Immature natural killer cell (primary cell): ENCODE measurements around the gene FAF1. TPM values are rescaled to one million over a fixed set of nuclear protein-coding genes. Genes with fewer than 3 reads are reported as not detected.

Source experiments
- DNase-seq, 3 donors: peaks; one replicate each; pipeline ENCODE4 v3.0.0; 2022; ENCODE audit warnings: mixed read lengths in 1 of 3
- H3K27ac Mint-ChIP-seq, 6 donors: one replicate each; pipeline ENCODE4 v1.8.0; 2020; ENCODE audit warnings: mixed read lengths in 6 of 6, mild to moderate bottlenecking in 5 of 6, inconsistent platforms in 4 of 6, moderate library complexity in 3 of 6
- H3K27me3 Mint-ChIP-seq, 3 donors: one replicate each; pipeline ENCODE4 v1.8.0; 2020 to 2021; ENCODE audit warnings: low read depth in 3 of 3, mild to moderate bottlenecking in 3 of 3, mixed read lengths in 3 of 3, moderate library complexity in 3 of 3, inconsistent platforms in 1 of 3
- H3K36me3 Mint-ChIP-seq, 3 donors: one replicate each; pipeline ENCODE4 v1.8.0; 2020; ENCODE audit warnings: mixed read lengths in 3 of 3, inconsistent platforms in 2 of 3, mild to moderate bottlenecking in 2 of 3
- H3K4me1 Mint-ChIP-seq, 2 donors: one replicate each; pipeline ENCODE4 v1.8.0; 2020; ENCODE audit warnings: inconsistent platforms in 2 of 2, mild to moderate bottlenecking in 2 of 2, mixed read lengths in 2 of 2, moderate library complexity in 1 of 2
- H3K4me3 Mint-ChIP-seq, 5 donors: one replicate each; pipeline ENCODE4 v1.8.0; 2020; ENCODE audit warnings: mild to moderate bottlenecking in 5 of 5, mixed read lengths in 5 of 5, inconsistent platforms in 3 of 5, moderate library complexity in 3 of 5
- H3K9me3 Mint-ChIP-seq, 6 donors: one replicate each; pipeline ENCODE4 v1.8.0; 2020; ENCODE audit warnings: mild to moderate bottlenecking in 6 of 6, mixed read lengths in 6 of 6, inconsistent platforms in 4 of 6, moderate library complexity in 3 of 6
- polyA plus RNA-seq, 3 donors: library from polyadenylated mRNA; unstranded; fragments of 300-500 nt; fragmentation: Illumina TruSeq; gene quantifications; one replicate each; pipeline ENCODE4 v1.2.3, GENCODE V29; 2021

The FAF1 gene
- polyA plus RNA-seq, 3 donors from 2014 or later = 31.1 to 49.8 (median 44.0) TPM

- Mint-ChIP-seq H3K27me3 (no peaks in the 10 kb centered on the region), H3K9me3 (peaks cover 0 to 5% (median 1%) of the 10 kb centered on the region in 6 donors), H3K4me1 (peaks cover 6 to 10% of the 10 kb centered on the region in 2 donors), H3K27ac (no peak overlapping the region), H3K36me3 (peaks cover 20 to 27% (median 26%) of the 10 kb centered on the region in 3 donors), H3K4me3 (no peak overlapping the region)
- DNase-seq = no peak
Observed at GRCh38 chr1:50521703-50522102, 438.4 kb downstream of the FAF1 start.

- H3K27me3 Mint-ChIP-seq = no peaks in the 10 kb centered on the region
- no peak overlapping the region for H3K27ac Mint-ChIP-seq
- peaks cover 14 to 20% (median 16%) of the 10 kb centered on the region in 3 donors for H3K36me3 Mint-ChIP-seq
- H3K4me1 Mint-ChIP-seq = peaks cover 6 to 10% of the 10 kb centered on the region in 2 donors
- H3K4me3 Mint-ChIP-seq = no peak overlapping the region
- DNase-seq = no peak
- no peaks in the 10 kb centered on the region for H3K9me3 Mint-ChIP-seq
Observed at GRCh38 chr1:50517488-50517887, 442.6 kb downstream of the FAF1 start.

- H3K9me3 Mint-ChIP-seq = no peaks in the 10 kb centered on the region
- peaks cover 19 to 29% (median 28%) of the 10 kb centered on the region in 3 donors for H3K36me3 Mint-ChIP-seq
- DNase-seq = no peak
- no peak overlapping the region for H3K4me3 Mint-ChIP-seq
- H3K27me3 Mint-ChIP-seq = no peaks in the 10 kb centered on the region
- H3K27ac Mint-ChIP-seq = no peak overlapping the region
- peaks cover 6 to 10% of the 10 kb centered on the region in 2 donors for H3K4me1 Mint-ChIP-seq
Observed at GRCh38 chr1:50516056-50516455, 444.0 kb downstream of the FAF1 start.

- Mint-ChIP-seq H3K27me3 (no peaks in the 10 kb centered on the region), H3K36me3 (peaks cover 35 to 64% (median 39%) of the 10 kb centered on the region in 3 donors), H3K27ac (no peak overlapping the region), H3K4me1 (no peaks in the 10 kb centered on the region), H3K4me3 (no peak overlapping the region), H3K9me3 (peaks cover 0 to 7% (median 2%) of the 10 kb centered on the region in 6 donors)
- DNase-seq = no peak
Observed at GRCh38 chr1:50508040-50508586, 452.0 kb downstream of the FAF1 start.

- Mint-ChIP-seq H3K9me3 (peaks cover 0 to 7% (median 2%) of the 10 kb centered on the region in 6 donors), H3K36me3 (peaks cover 25 to 48% (median 29%) of the 10 kb centered on the region in 3 donors), H3K27ac (no peak overlapping the region), H3K4me1 (no peaks in the 10 kb centered on the region), H3K27me3 (no peaks in the 10 kb centered on the region), H3K4me3 (no peak overlapping the region)
- no peak for DNase-seq
Observed at GRCh38 chr1:50505427-50505826, 454.6 kb downstream of the FAF1 start.

GRCh38 chr1:50503515-50503914, 456.6 kb downstream of the FAF1 start:
- Mint-ChIP-seq H3K9me3 (peaks cover 0 to 7% (median 2%) of the 10 kb centered on the region in 6 donors), H3K27ac (no peak overlapping the region), H3K4me1 (no peaks in the 10 kb centered on the region), H3K27me3 (no peaks in the 10 kb centered on the region), H3K4me3 (no peak overlapping the region), H3K36me3 (peaks cover 25 to 47% (median 31%) of the 10 kb centered on the region in 3 donors)
- DNase-seq = no peak

GRCh38 chr1:50502147-50502546, 457.9 kb downstream of the FAF1 start:
- peaks cover 32 to 49% (median 45%) of the 10 kb centered on the region in 3 donors for H3K36me3 Mint-ChIP-seq
- no peak overlapping the region for H3K4me3 Mint-ChIP-seq
- H3K9me3 Mint-ChIP-seq = peaks cover 6 to 20% (median 10%) of the 10 kb centered on the region in 6 donors
- no peaks in the 10 kb centered on the region for H3K4me1 Mint-ChIP-seq
- no peak overlapping the region for H3K27ac Mint-ChIP-seq
- DNase-seq = no peak
- peaks cover 0 to 1% (median 0%) of the 10 kb centered on the region in 3 donors for H3K27me3 Mint-ChIP-seq

GRCh38 chr1:50497007-50497406, 463.1 kb downstream of the FAF1 start:
- peaks cover 16 to 24% of the 10 kb centered on the region in 2 donors for H3K4me1 Mint-ChIP-seq
- peaks cover 22 to 44% (median 35%) of the 10 kb centered on the region in 3 donors for H3K36me3 Mint-ChIP-seq
- no peak for DNase-seq
- H3K4me3 Mint-ChIP-seq = no peak overlapping the region
- peaks cover 0 to 4% (median 0%) of the 10 kb centered on the region in 3 donors for H3K27me3 Mint-ChIP-seq
- peaks cover 10 to 24% (median 18%) of the 10 kb centered on the region in 6 donors for H3K9me3 Mint-ChIP-seq
- no peak overlapping the region for H3K27ac Mint-ChIP-seq

GRCh38 chr1:50493710-50494109, 466.4 kb downstream of the FAF1 start:
- Mint-ChIP-seq H3K27me3 (peaks cover 0 to 5% (median 4%) of the 10 kb centered on the region in 3 donors), H3K27ac (no peak overlapping the region), H3K4me3 (no peak overlapping the region), H3K4me1 (peaks cover 37 to 51% of the 10 kb centered on the region in 2 donors), H3K36me3 (peaks cover 42 to 66% (median 56%) of the 10 kb centered on the region in 3 donors), H3K9me3 (peaks cover 10 to 24% (median 18%) of the 10 kb centered on the region in 6 donors)
- no peak for DNase-seq

GRCh38 chr1:50492142-50492541, 467.9 kb downstream of the FAF1 start:
- Mint-ChIP-seq H3K27ac (peak overlapping the region in 3 of 6 donors; percentile 12 to 49 (median 42)), H3K27me3 (peaks cover 0 to 5% (median 3%) of the 10 kb centered on the region in 3 donors), H3K4me1 (peaks cover 37 to 55% of the 10 kb centered on the region in 2 donors), H3K4me3 (no peak overlapping the region), H3K9me3 (peaks cover 3 to 12% (median 11%) of the 10 kb centered on the region in 6 donors), H3K36me3 (peaks cover 39 to 63% (median 52%) of the 10 kb centered on the region in 3 donors)
- DNase-seq = no peak

GRCh38 chr1:50491142-50491541, 468.9 kb downstream of the FAF1 start:
- no peak for DNase-seq
- Mint-ChIP-seq H3K4me3 (peak overlapping the region; percentile 0 to 31 (median 4)), H3K9me3 (peaks cover under 1 to 2% (median 2%) of the 10 kb centered on the region in 6 donors), H3K27ac (peak overlapping the region; percentile 6 to 82 (median 70)), H3K36me3 (peaks cover 36 to 63% (median 49%) of the 10 kb centered on the region in 3 donors), H3K4me1 (peaks cover 43 to 65% of the 10 kb centered on the region in 2 donors), H3K27me3 (peaks cover 0 to 5% (median 1%) of the 10 kb centered on the region in 3 donors)

- no peak for DNase-seq
- Mint-ChIP-seq H3K36me3 (peaks cover 34 to 63% (median 49%) of the 10 kb centered on the region in 3 donors), H3K27ac (peak overlapping the region; percentile 6 to 84 (median 70)), H3K4me3 (peak overlapping the region in 4 of 5 donors; percentile 0 to 67 (median 60)), H3K27me3 (peaks cover 0 to 5% (median 3%) of the 10 kb centered on the region in 3 donors), H3K4me1 (peaks cover 45 to 70% of the 10 kb centered on the region in 2 donors), H3K9me3 (no peaks in the 10 kb centered on the region)
Observed at GRCh38 chr1:50490640-50491039, 469.4 kb downstream of the FAF1 start.

- peaks cover 46 to 69% of the 10 kb centered on the region in 2 donors for H3K4me1 Mint-ChIP-seq
Observed at GRCh38 chr1:50488876-50489275, 471.2 kb downstream of the FAF1 start.

GRCh38 chr1:50488356-50488755, 471.7 kb downstream of the FAF1 start:
- no peaks in the 10 kb centered on the region for H3K9me3 Mint-ChIP-seq
- H3K4me3 Mint-ChIP-seq = no peak overlapping the region
- H3K27me3 Mint-ChIP-seq = peaks cover 0 to 5% (median 3%) of the 10 kb centered on the region in 3 donors
- no peak for DNase-seq
- peaks cover 42 to 63% of the 10 kb centered on the region in 2 donors for H3K4me1 Mint-ChIP-seq
- H3K36me3 Mint-ChIP-seq = peaks cover 38 to 60% (median 53%) of the 10 kb centered on the region in 3 donors
- H3K27ac Mint-ChIP-seq = no peak overlapping the region

More at GRCh38 chr1:50488876-50489275, 471.2 kb downstream of the FAF1 start:
- Mint-ChIP-seq H3K4me3 (no peak overlapping the region), H3K36me3 (peaks cover 34 to 59% (median 48%) of the 10 kb centered on the region in 3 donors), H3K27ac (peak overlapping the region in 1 of 6 donors; percentile 25), H3K27me3 (peaks cover 0 to 5% (median 3%) of the 10 kb centered on the region in 3 donors), H3K9me3 (no peaks in the 10 kb centered on the region)
- DNase-seq = no peak
